HG03045 (cell line): ENCODE results near the gene XKRX.
A peak's percentile ranks its signal among the peaks of the same experiment; 100 is the strongest.

Experiments used
- ATAC-seq: cut with Tn5 transposase; IDR thresholded peaks from one replicate; pipeline ENCODE4 v1.9.1; 2021; ENCODE audit warnings: mild to moderate bottlenecking, moderate library complexity; ENCODE audit not compliant: unreplicated experiment

The XKRX gene

GRCh38 chrX:100928660-100929613, at the start of gene XKRX:
Gene XKRX, minus strand, starts transcription at chrX:100928917. Its CDS starts 613 bp downstream, at chrX:100928304.
- peak; percentile 80 for ATAC-seq

GRCh38 chrX:100976211-100976610, 47.5 kb upstream of the XKRX start:
- ATAC-seq = no peak

- no peak for ATAC-seq
Observed at GRCh38 chrX:100975212-100975611, 46.5 kb upstream of the XKRX start.

- no peak for ATAC-seq
Observed at GRCh38 chrX:100973411-100973810, 44.7 kb upstream of the XKRX start.

- ATAC-seq = no peak
Observed at GRCh38 chrX:100969936-100970335, 41.2 kb upstream of the XKRX start.

- no peak for ATAC-seq
Observed at GRCh38 chrX:100969408-100969807, 40.7 kb upstream of the XKRX start, which contains the start of gene ARL13A. Gene ARL13A, plus strand, starts transcription at chrX:100969708. Its CDS starts 3,982 bp downstream, at chrX:100973690.

GRCh38 chrX:100964362-100964761, 35.6 kb upstream of the XKRX start:
- ATAC-seq = no peak

GRCh38 chrX:100962811-100963210, 34.1 kb upstream of the XKRX start:
- ATAC-seq = no peak

GRCh38 chrX:100948557-100948956, 19.8 kb upstream of the XKRX start:
- ATAC-seq = no peak

GRCh38 chrX:100946299-100946927, 17.7 kb upstream of the XKRX start:
- no peak for ATAC-seq

GRCh38 chrX:100944601-100945000, 15.9 kb upstream of the XKRX start:
- no peak for ATAC-seq

GRCh38 chrX:100939333-100939732, 10.6 kb upstream of the XKRX start:
- ATAC-seq = no peak

GRCh38 chrX:100935767-100936166, 7.0 kb upstream of the XKRX start:
- no peak for ATAC-seq

GRCh38 chrX:100931925-100932285, 3.2 kb upstream of the XKRX start:
- ATAC-seq = no peak

- peak; percentile 54 for ATAC-seq
Observed at GRCh38 chrX:100931218-100931924, 2.7 kb upstream of the XKRX start.

- no peak for ATAC-seq
Observed at GRCh38 chrX:100926453-100926852, 2.3 kb downstream of the XKRX start.

- no peak for ATAC-seq
Observed at GRCh38 chrX:100924375-100924774, 4.3 kb downstream of the XKRX start.

GRCh38 chrX:100915562-100915961, 13.2 kb downstream of the XKRX start:
- no peak for ATAC-seq

GRCh38 chrX:100913111-100913510, 15.6 kb downstream of the XKRX start:
- ATAC-seq = no peak

- ATAC-seq = no peak
Observed at GRCh38 chrX:100911731-100912130, 17.0 kb downstream of the XKRX start.

GRCh38 chrX:100905620-100906019, 23.1 kb downstream of the XKRX start:
- no peak for ATAC-seq
